22Rv1 (cell line): ENCODE results near the gene PAK5.

Experiments used
- ZFX ChIP-seq: fragments of 450-650 bp; IDR thresholded peaks from 2 replicates; pipeline ENCODE4 v1.6.1; 2017; ENCODE audit warnings: antibody characterized with exemption, borderline replicate concordance
- TF ChIP-seq, protein P1 (sequence below): fragments of 450-650 bp; IDR thresholded peaks from 2 replicates; pipeline ENCODE4 v1.5.1; 2017; ENCODE audit warnings: mild to moderate bottlenecking

DNA sequence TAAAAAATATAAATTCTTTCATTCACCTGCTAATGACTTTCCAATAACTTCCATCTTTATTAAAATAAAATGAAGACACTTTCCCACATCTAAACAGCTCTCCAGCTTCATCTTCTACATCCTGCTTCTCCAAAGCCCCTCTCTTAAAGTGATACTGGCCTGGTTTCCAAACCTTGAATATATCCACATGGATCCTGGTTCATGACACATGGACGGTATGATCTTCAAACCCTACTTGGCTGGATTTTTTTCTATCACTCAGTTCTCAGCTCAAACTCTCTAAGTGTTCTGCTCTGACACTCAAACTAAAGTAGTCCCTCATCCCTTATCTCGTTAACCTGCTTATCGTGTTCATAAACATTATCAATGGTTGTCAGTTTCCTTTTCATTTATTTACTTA lies 128.2 kb downstream of the PAK5 start:
- TF ChIP-seq, protein P1, sequence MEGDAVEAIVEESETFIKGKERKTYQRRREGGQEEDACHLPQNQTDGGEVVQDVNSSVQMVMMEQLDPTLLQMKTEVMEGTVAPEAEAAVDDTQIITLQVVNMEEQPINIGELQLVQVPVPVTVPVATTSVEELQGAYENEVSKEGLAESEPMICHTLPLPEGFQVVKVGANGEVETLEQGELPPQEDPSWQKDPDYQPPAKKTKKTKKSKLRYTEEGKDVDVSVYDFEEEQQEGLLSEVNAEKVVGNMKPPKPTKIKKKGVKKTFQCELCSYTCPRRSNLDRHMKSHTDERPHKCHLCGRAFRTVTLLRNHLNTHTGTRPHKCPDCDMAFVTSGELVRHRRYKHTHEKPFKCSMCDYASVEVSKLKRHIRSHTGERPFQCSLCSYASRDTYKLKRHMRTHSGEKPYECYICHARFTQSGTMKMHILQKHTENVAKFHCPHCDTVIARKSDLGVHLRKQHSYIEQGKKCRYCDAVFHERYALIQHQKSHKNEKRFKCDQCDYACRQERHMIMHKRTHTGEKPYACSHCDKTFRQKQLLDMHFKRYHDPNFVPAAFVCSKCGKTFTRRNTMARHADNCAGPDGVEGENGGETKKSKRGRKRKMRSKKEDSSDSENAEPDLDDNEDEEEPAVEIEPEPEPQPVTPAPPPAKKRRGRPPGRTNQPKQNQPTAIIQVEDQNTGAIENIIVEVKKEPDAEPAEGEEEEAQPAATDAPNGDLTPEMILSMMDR, result no peak
- no peak for TF ChIP-seq ZFX
